Activated CD4-positive, alpha-beta memory T cell treated with anti-CD3 and anti-CD28 coated beads for 36 hours (primary cell): Measurements from ENCODE around the gene PILRB. TPM values are rescaled to one million over a fixed set of nuclear protein-coding genes. Genes with fewer than 3 reads are reported as not detected.
"Not testable (repeated sequence)": the region's sequence is repeated elsewhere in the genome, so short reads cannot be mapped to it uniquely, and the experiment has no call there.

ENCODE experiments used
- CTCF ChIA-PET: fragments of 350-600 bp; sonication (Branson Sonifier 250); formaldehyde crosslinking; loops from one replicate; lab custom pipeline; 2021; ENCODE audit warnings: antibody characterized with exemption, inconsistent platforms; lab: Charles Lee
- POLR2A ChIA-PET: fragments of 350-600 bp; sonication (Branson Sonifier 250); formaldehyde crosslinking; loops from one replicate; lab custom pipeline; 2021; ENCODE audit warnings: antibody characterized with exemption; lab: Charles Lee
- DNase-seq: peaks from one replicate; pipeline ENCODE4 v3.0.0-alpha.2; 2020
- H3K27ac Mint-ChIP-seq: one replicate; pipeline ENCODE4 v1.8.0; 2021; ENCODE audit warnings: mixed read lengths
- H3K27me3 Mint-ChIP-seq: one replicate; pipeline ENCODE4 v1.8.0; 2021; ENCODE audit warnings: mixed read lengths
- H3K36me3 Mint-ChIP-seq: one replicate; pipeline ENCODE4 v1.8.0; 2021; ENCODE audit warnings: mixed read lengths
- H3K4me1 Mint-ChIP-seq: one replicate; pipeline ENCODE4 v1.8.0; 2021; ENCODE audit warnings: low read depth, mixed read lengths
- H3K4me3 Mint-ChIP-seq: one replicate; pipeline ENCODE4 v1.8.0; 2021; ENCODE audit warnings: mild to moderate bottlenecking, mixed read lengths
- H3K9me3 Mint-ChIP-seq: one replicate; pipeline ENCODE4 v1.8.0; 2021; ENCODE audit warnings: mixed read lengths
- intact Hi-C: fragments of 100-400 bp; cut with micrococcal nuclease; formaldehyde crosslinking; loops from one replicate; pipeline ENCODE4 v1.15.1; 2023
- total RNA-seq, 2 experiments: library from RNA; stranded (reverse); gene quantifications; one replicate each; pipeline ENCODE4 v1.2.3, GENCODE V29; 2021

PILRB gene
- total RNA-seq, 2 experiments from 2014 or later: 27.4 to 30.2 TPM

- Mint-ChIP-seq H3K4me3 (no peak overlapping the region), H3K27me3 (no peaks in the 10 kb centered on the region), H3K4me1 (peaks cover 22% of the 10 kb centered on the region), H3K27ac (no peak overlapping the region), H3K36me3 (peaks cover 15% of the 10 kb centered on the region), H3K9me3 (no peaks in the 10 kb centered on the region)
- intact Hi-C loops: no loop called here
- CTCF ChIA-PET: no interaction called here
- POLR2A ChIA-PET: no interaction called here
- DNase-seq: no peak
Observed at GRCh38 chr7:100370746-100371145, 12.8 kb downstream of the PILRB start.

GRCh38 chr7:100371561-100372171 lies 13.7 kb downstream of the PILRB start:
- peaks cover 13% of the 10 kb centered on the region for H3K4me1 Mint-ChIP-seq
- DNase-seq: no peak
- no peak overlapping the region for H3K27ac Mint-ChIP-seq
- intact Hi-C loops: no loop called here
- ChIA-PET POLR2A (no interaction called here), CTCF (interaction anchor here (0.6 to 1.3 kb wide), 2 partner anchors 13 to 36 kb away, joined by 3 to 4 read pairs; no protein-coding TSS in a partner anchor)
- H3K27me3 Mint-ChIP-seq: no peaks in the 10 kb centered on the region
- H3K4me3 Mint-ChIP-seq: no peak overlapping the region
- no peaks in the 10 kb centered on the region for H3K9me3 Mint-ChIP-seq
- peaks cover 8% of the 10 kb centered on the region for H3K36me3 Mint-ChIP-seq

GRCh38 chr7:100372256-100372655 lies 14.3 kb downstream of the PILRB start:
- no peak overlapping the region for H3K4me3 Mint-ChIP-seq
- peak; percentile 35 for DNase-seq
- H3K9me3 Mint-ChIP-seq: no peaks in the 10 kb centered on the region
- peaks cover 4% of the 10 kb centered on the region for H3K36me3 Mint-ChIP-seq
- H3K27me3 Mint-ChIP-seq: no peaks in the 10 kb centered on the region
- intact Hi-C loops: no loop called here
- ChIA-PET POLR2A (no interaction called here), CTCF (interaction anchor here (1.3 kb wide), 1 partner anchor 36 kb away, joined by 3 read pairs; no protein-coding TSS in a partner anchor)
- H3K4me1 Mint-ChIP-seq: peaks cover 9% of the 10 kb centered on the region
- no peak overlapping the region for H3K27ac Mint-ChIP-seq

GRCh38 chr7:100372694-100373093 lies 14.8 kb downstream of the PILRB start:
- intact Hi-C loops: no loop called here
- no peaks in the 10 kb centered on the region for H3K27me3 Mint-ChIP-seq
- no peak overlapping the region for H3K4me3 Mint-ChIP-seq
- H3K4me1 Mint-ChIP-seq: peaks cover 8% of the 10 kb centered on the region
- POLR2A ChIA-PET: no interaction called here
- CTCF ChIA-PET: interaction anchor here (1.3 kb wide), 1 partner anchor 35 kb away, joined by 3 read pairs; no protein-coding TSS in a partner anchor
- H3K9me3 Mint-ChIP-seq: no peaks in the 10 kb centered on the region
- H3K27ac Mint-ChIP-seq: no peak overlapping the region
- H3K36me3 Mint-ChIP-seq: peaks cover under 1% of the 10 kb centered on the region
- no peak for DNase-seq

GRCh38 chr7:100373261-100373831 lies 15.4 kb downstream of the PILRB start, which contains the start of gene PILRA:
TSS of gene PILRA (plus strand) at chr7:100373487. CDS start at chr7:100373657, 170 bp downstream.
- no peak within 1 kb of the TSS for H3K27ac Mint-ChIP-seq
- no peak within 1 kb of the TSS for H3K4me3 Mint-ChIP-seq
- intact Hi-C loops: no loop called here
- ChIA-PET POLR2A (no interaction called here), CTCF (interaction anchor here (1.3 to 3.9 kb wide), 2 partner anchors 34 kb away, joined by 3 to 12 read pairs; no protein-coding TSS in a partner anchor)
- DNase-seq: no peak
- no peaks in the 10 kb centered on the region for H3K36me3 Mint-ChIP-seq
- H3K27me3 Mint-ChIP-seq: no peaks in the 10 kb centered on the region
- H3K4me1 Mint-ChIP-seq: peaks cover 8% of the 10 kb centered on the region
- no peaks in the 10 kb centered on the region for H3K9me3 Mint-ChIP-seq

- CTCF ChIA-PET: interaction anchor here (3.9 kb wide), 1 partner anchor 34 kb away, joined by 12 read pairs; no protein-coding TSS in a partner anchor
- intact Hi-C loops, DNase-seq, H3K4me3 Mint-ChIP-seq, H3K36me3 Mint-ChIP-seq, POLR2A ChIA-PET, H3K27ac Mint-ChIP-seq, H3K27me3 Mint-ChIP-seq, H3K9me3 Mint-ChIP-seq, H3K4me1 Mint-ChIP-seq: not testable (repeated sequence)
Observed at GRCh38 chr7:100373870-100374598, 16.1 kb downstream of the PILRB start.

- DNase-seq: no peak
- no peaks in the 10 kb centered on the region for H3K9me3 Mint-ChIP-seq
- no peak overlapping the region for H3K4me3 Mint-ChIP-seq
- intact Hi-C loops: no loop called here
- no peak overlapping the region for H3K27ac Mint-ChIP-seq
- POLR2A ChIA-PET: no interaction called here
- H3K4me1 Mint-ChIP-seq: peaks cover 8% of the 10 kb centered on the region
- CTCF ChIA-PET: interaction anchor here (3.9 kb wide), 1 partner anchor 33 kb away, joined by 12 read pairs; no protein-coding TSS in a partner anchor
- no peaks in the 10 kb centered on the region for H3K27me3 Mint-ChIP-seq
- no peaks in the 10 kb centered on the region for H3K36me3 Mint-ChIP-seq
Observed at GRCh38 chr7:100374601-100375000, 16.7 kb downstream of the PILRB start.

GRCh38 chr7:100376066-100376465 lies 18.1 kb downstream of the PILRB start:
- CTCF ChIA-PET: interaction anchor here (1.0 to 3.9 kb wide), 2 partner anchors 32 to 74 kb away, joined by 3 to 12 read pairs; no protein-coding TSS in a partner anchor
- intact Hi-C loops: no loop called here
- POLR2A ChIA-PET: no interaction called here

GRCh38 chr7:100378114-100378755 lies 20.3 kb downstream of the PILRB start:
- no peaks in the 10 kb centered on the region for H3K4me1 Mint-ChIP-seq
- H3K36me3 Mint-ChIP-seq: no peaks in the 10 kb centered on the region
- H3K27me3 Mint-ChIP-seq: peaks cover under 1% of the 10 kb centered on the region
- H3K27ac Mint-ChIP-seq: no peak overlapping the region
- no peak for DNase-seq
- POLR2A ChIA-PET: no interaction called here
- no peak overlapping the region for H3K4me3 Mint-ChIP-seq
- CTCF ChIA-PET: interaction anchor here (0.6 kb wide), 1 partner anchor 103 kb away, joined by 3 read pairs; no protein-coding TSS in a partner anchor
- H3K9me3 Mint-ChIP-seq: no peaks in the 10 kb centered on the region
- intact Hi-C loops: no loop called here

More at GRCh38 chr7:100376066-100376465, 18.1 kb downstream of the PILRB start:
- no peak overlapping the region for H3K27ac Mint-ChIP-seq
- no peaks in the 10 kb centered on the region for H3K36me3 Mint-ChIP-seq
- no peaks in the 10 kb centered on the region for H3K9me3 Mint-ChIP-seq
- H3K27me3 Mint-ChIP-seq: no peaks in the 10 kb centered on the region
- no peak for DNase-seq
- H3K4me3 Mint-ChIP-seq: no peak overlapping the region
- H3K4me1 Mint-ChIP-seq: peaks cover 8% of the 10 kb centered on the region

GRCh38 chr7:100380196-100380595 lies 22.3 kb downstream of the PILRB start:
- intact Hi-C loops: no loop called here
- DNase-seq: no peak
- ChIA-PET CTCF (no interaction called here), POLR2A (no interaction called here)
- H3K9me3 Mint-ChIP-seq: no peaks in the 10 kb centered on the region
- no peak overlapping the region for H3K4me3 Mint-ChIP-seq
- peaks cover 2% of the 10 kb centered on the region for H3K27me3 Mint-ChIP-seq
- H3K4me1 Mint-ChIP-seq: peaks cover 2% of the 10 kb centered on the region
- H3K27ac Mint-ChIP-seq: no peak overlapping the region
- no peaks in the 10 kb centered on the region for H3K36me3 Mint-ChIP-seq

- POLR2A ChIA-PET, H3K27ac Mint-ChIP-seq, H3K27me3 Mint-ChIP-seq, H3K4me1 Mint-ChIP-seq, H3K36me3 Mint-ChIP-seq, DNase-seq, H3K9me3 Mint-ChIP-seq, H3K4me3 Mint-ChIP-seq, intact Hi-C loops: not testable (repeated sequence)
- CTCF ChIA-PET: interaction anchor here (1.6 kb wide), 1 partner anchor 26 kb away, joined by 6 read pairs; no protein-coding TSS in a partner anchor
Observed at GRCh38 chr7:100381531-100382233, 23.8 kb downstream of the PILRB start.
